ENCODE measurements around the gene TMEM218.

GRCh38 chr11:125069008-125069407 lies 42.4 kb downstream of the TMEM218 start:
- no peak for TF ChIP-seq EP300 (IDR thresholded peaks at IDR 0.05)
- TF ChIP-seq, protein P1, sequence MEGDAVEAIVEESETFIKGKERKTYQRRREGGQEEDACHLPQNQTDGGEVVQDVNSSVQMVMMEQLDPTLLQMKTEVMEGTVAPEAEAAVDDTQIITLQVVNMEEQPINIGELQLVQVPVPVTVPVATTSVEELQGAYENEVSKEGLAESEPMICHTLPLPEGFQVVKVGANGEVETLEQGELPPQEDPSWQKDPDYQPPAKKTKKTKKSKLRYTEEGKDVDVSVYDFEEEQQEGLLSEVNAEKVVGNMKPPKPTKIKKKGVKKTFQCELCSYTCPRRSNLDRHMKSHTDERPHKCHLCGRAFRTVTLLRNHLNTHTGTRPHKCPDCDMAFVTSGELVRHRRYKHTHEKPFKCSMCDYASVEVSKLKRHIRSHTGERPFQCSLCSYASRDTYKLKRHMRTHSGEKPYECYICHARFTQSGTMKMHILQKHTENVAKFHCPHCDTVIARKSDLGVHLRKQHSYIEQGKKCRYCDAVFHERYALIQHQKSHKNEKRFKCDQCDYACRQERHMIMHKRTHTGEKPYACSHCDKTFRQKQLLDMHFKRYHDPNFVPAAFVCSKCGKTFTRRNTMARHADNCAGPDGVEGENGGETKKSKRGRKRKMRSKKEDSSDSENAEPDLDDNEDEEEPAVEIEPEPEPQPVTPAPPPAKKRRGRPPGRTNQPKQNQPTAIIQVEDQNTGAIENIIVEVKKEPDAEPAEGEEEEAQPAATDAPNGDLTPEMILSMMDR (IDR thresholded peaks at IDR 0.05) = no peak
- no peak for TF ChIP-seq POLR2A (IDR thresholded peaks at IDR 0.05)
